BLaER1 (cell line): ENCODE data around the gene FUT8.

Experiments used
- H3K27ac ChIP-seq: shearing (Covaris generic); formaldehyde crosslinking; 2 replicates; pipeline ENCODE4 v1.8.1; 2022
- H3K27me3 ChIP-seq: shearing (Covaris generic); formaldehyde crosslinking; 2 replicates; pipeline ENCODE4 v1.8.1; 2022
- H3K36me3 ChIP-seq: shearing (Covaris generic); formaldehyde crosslinking; 2 replicates; pipeline ENCODE4 v1.8.1; 2022
- H3K4me1 ChIP-seq: shearing (Covaris generic); formaldehyde crosslinking; 2 replicates; pipeline ENCODE4 v1.8.1; 2022
- H3K4me2 ChIP-seq: shearing (Covaris generic); formaldehyde crosslinking; 2 replicates; pipeline ENCODE4 v1.8.1; 2022
- H3K4me3 ChIP-seq: shearing (Covaris generic); formaldehyde crosslinking; 2 replicates; pipeline ENCODE4 v1.8.1; 2022
- H3K9ac ChIP-seq: shearing (Covaris generic); formaldehyde crosslinking; 2 replicates; pipeline ENCODE4 v1.8.1; 2022
- H3K9me3 ChIP-seq: shearing (Covaris generic); formaldehyde crosslinking; 2 replicates; pipeline ENCODE4 v1.8.1; 2022
- H4K20me1 ChIP-seq: shearing (Covaris generic); formaldehyde crosslinking; 2 replicates; pipeline ENCODE4 v1.8.1; 2022
- Cebpa-rat ChIP-seq: shearing (Covaris generic); IDR thresholded peaks from 2 replicates; pipeline ENCODE4 v1.8.1; 2022

Gene FUT8

GRCh38 chr14:65500075-65500474, 87.5 kb downstream of the FUT8 start:
- Histone ChIP-seq H3K9me3 (peaks cover 14% of the 10 kb centered on the region), H3K27me3 (no peaks in the 10 kb centered on the region), H3K4me2 (no peak overlapping the region), H3K4me3 (no peak overlapping the region), H3K36me3 (peaks cover 8% of the 10 kb centered on the region; the same call in 1 of the 2 replicates), H3K4me1 (peaks cover 8% of the 10 kb centered on the region), H3K9ac (no peak overlapping the region), H4K20me1 (0 out of 2 replicates have a peak, but pooled peaks cover 3% of the 10 kb centered on the region), H3K27ac (no peak overlapping the region)
- no peak for TF ChIP-seq Cebpa-rat

GRCh38 chr14:65501328-65501727, 88.8 kb downstream of the FUT8 start:
- Histone ChIP-seq H3K9ac (no peak overlapping the region), H3K27me3 (no peaks in the 10 kb centered on the region), H3K27ac (no peak overlapping the region), H3K36me3 (peaks cover 5% of the 10 kb centered on the region; the same call in 1 of the 2 replicates), H3K4me2 (no peak overlapping the region), H4K20me1 (0 out of 2 replicates have a peak, but pooled peaks cover 3% of the 10 kb centered on the region), H3K4me3 (no peak overlapping the region), H3K4me1 (peaks cover 8% of the 10 kb centered on the region), H3K9me3 (peaks cover 6% of the 10 kb centered on the region)
- TF ChIP-seq Cebpa-rat: no peak

- peaks cover 11% of the 10 kb centered on the region for H3K9me3 ChIP-seq
- no peak overlapping the region for H3K4me2 ChIP-seq
- peaks cover 8% of the 10 kb centered on the region for H3K4me1 ChIP-seq
- H3K4me3 ChIP-seq: no peak overlapping the region
- H3K9ac ChIP-seq: no peak overlapping the region
- no peaks in the 10 kb centered on the region for H3K36me3 ChIP-seq
- 0 out of 2 replicates have a peak, but pooled peaks cover 3% of the 10 kb centered on the region for H4K20me1 ChIP-seq
- TF ChIP-seq Cebpa-rat: no peak
- H3K27me3 ChIP-seq: no peaks in the 10 kb centered on the region
- no peak overlapping the region for H3K27ac ChIP-seq
Measured at GRCh38 chr14:65502676-65503124, 90.2 kb downstream of the FUT8 start.

- Histone ChIP-seq H3K36me3 (no peaks in the 10 kb centered on the region), H3K9me3 (peaks cover 21% of the 10 kb centered on the region), H3K27ac (no peak overlapping the region), H3K4me1 (peaks cover 8% of the 10 kb centered on the region), H3K9ac (no peak overlapping the region), H3K4me3 (no peak overlapping the region), H4K20me1 (0 out of 2 replicates have a peak, but pooled peaks cover 3% of the 10 kb centered on the region), H3K27me3 (no peaks in the 10 kb centered on the region), H3K4me2 (no peak overlapping the region)
- TF ChIP-seq Cebpa-rat: no peak
Measured at GRCh38 chr14:65503771-65504170, 91.2 kb downstream of the FUT8 start.

GRCh38 chr14:65506801-65507200, 94.3 kb downstream of the FUT8 start:
- no peak overlapping the region for H3K9ac ChIP-seq
- H3K36me3 ChIP-seq: 0 out of 2 replicates have a peak, but pooled peaks cover 2% of the 10 kb centered on the region
- H3K4me1 ChIP-seq: peaks cover 8% of the 10 kb centered on the region
- no peak overlapping the region for H3K4me3 ChIP-seq
- peaks cover 38% of the 10 kb centered on the region for H3K9me3 ChIP-seq
- H3K27ac ChIP-seq: no peak overlapping the region
- H4K20me1 ChIP-seq: 0 out of 2 replicates have a peak, but pooled peaks cover 3% of the 10 kb centered on the region
- no peak overlapping the region for H3K4me2 ChIP-seq
- H3K27me3 ChIP-seq: no peaks in the 10 kb centered on the region
- no peak for TF ChIP-seq Cebpa-rat

- TF ChIP-seq Cebpa-rat: no peak
- no peak overlapping the region for H3K4me3 ChIP-seq
Measured at GRCh38 chr14:65509842-65510241, 97.3 kb downstream of the FUT8 start.

GRCh38 chr14:65513671-65514070, 101.1 kb downstream of the FUT8 start:
- peaks cover 7% of the 10 kb centered on the region; the same call in 1 of the 2 replicates for H3K36me3 ChIP-seq
- no peak overlapping the region for H3K4me2 ChIP-seq
- TF ChIP-seq Cebpa-rat: no peak
- H4K20me1 ChIP-seq: no peaks in the 10 kb centered on the region
- no peaks in the 10 kb centered on the region for H3K27me3 ChIP-seq
- no peak overlapping the region for H3K4me3 ChIP-seq
- H3K27ac ChIP-seq: no peak overlapping the region
- no peaks in the 10 kb centered on the region for H3K4me1 ChIP-seq
- no peak overlapping the region for H3K9ac ChIP-seq
- peaks cover 25% of the 10 kb centered on the region for H3K9me3 ChIP-seq

More at GRCh38 chr14:65509842-65510241, 97.3 kb downstream of the FUT8 start:
- H3K27ac ChIP-seq: no peak overlapping the region
- H3K9me3 ChIP-seq: peaks cover 44% of the 10 kb centered on the region
- H3K9ac ChIP-seq: no peak overlapping the region
- H3K36me3 ChIP-seq: peaks cover 7% of the 10 kb centered on the region; the same call in 1 of the 2 replicates
- no peak overlapping the region for H3K4me2 ChIP-seq
- H3K27me3 ChIP-seq: no peaks in the 10 kb centered on the region
- H3K4me1 ChIP-seq: no peaks in the 10 kb centered on the region
- H4K20me1 ChIP-seq: no peaks in the 10 kb centered on the region

GRCh38 chr14:65517635-65518542, 105.4 kb downstream of the FUT8 start:
- H3K4me1 ChIP-seq: no peaks in the 10 kb centered on the region
- no peak for TF ChIP-seq Cebpa-rat
- H3K36me3 ChIP-seq: no peaks in the 10 kb centered on the region
- H4K20me1 ChIP-seq: no peaks in the 10 kb centered on the region
- H3K4me2 ChIP-seq: no peak overlapping the region
- H3K27me3 ChIP-seq: no peaks in the 10 kb centered on the region
- H3K4me3 ChIP-seq: no peak overlapping the region
- H3K9me3 ChIP-seq: peaks cover 7% of the 10 kb centered on the region
- no peak overlapping the region for H3K9ac ChIP-seq
- no peak overlapping the region for H3K27ac ChIP-seq

GRCh38 chr14:65528069-65528468, 115.5 kb downstream of the FUT8 start:
- H4K20me1 ChIP-seq: no peaks in the 10 kb centered on the region
- H3K9ac ChIP-seq: no peak overlapping the region
- TF ChIP-seq Cebpa-rat: no peak
- H3K4me3 ChIP-seq: no peak overlapping the region
- peaks cover 15% of the 10 kb centered on the region for H3K36me3 ChIP-seq
- no peaks in the 10 kb centered on the region for H3K27me3 ChIP-seq
- peaks cover 4% of the 10 kb centered on the region; the same call in 1 of the 2 replicates for H3K4me1 ChIP-seq
- no peak overlapping the region for H3K4me2 ChIP-seq
- H3K27ac ChIP-seq: no peak overlapping the region
- peaks cover 34% of the 10 kb centered on the region for H3K9me3 ChIP-seq

GRCh38 chr14:65531148-65531547, 118.6 kb downstream of the FUT8 start:
- H3K9me3 ChIP-seq: peaks cover 61% of the 10 kb centered on the region
- TF ChIP-seq Cebpa-rat: no peak

More at GRCh38 chr14:65531148-65531547, 118.6 kb downstream of the FUT8 start:
- Histone ChIP-seq H4K20me1 (no peaks in the 10 kb centered on the region), H3K4me1 (peaks cover 4% of the 10 kb centered on the region; the same call in 1 of the 2 replicates), H3K27me3 (no peaks in the 10 kb centered on the region), H3K27ac (no peak overlapping the region), H3K9ac (no peak overlapping the region), H3K4me2 (no peak overlapping the region), H3K4me3 (no peak overlapping the region), H3K36me3 (peaks cover 15% of the 10 kb centered on the region)
